ENCODE results near the gene DGCR2. TPM values are rescaled to one million over a fixed set of nuclear protein-coding genes. Genes with fewer than 3 reads are reported as not detected.
A peak's percentile ranks its signal among the peaks of the same experiment; 100 is the strongest.

Gene DGCR2
- total and polyA plus RNA-seq, 12 donors = 24.3 to 70.1 (median 51.9) TPM

DNA sequence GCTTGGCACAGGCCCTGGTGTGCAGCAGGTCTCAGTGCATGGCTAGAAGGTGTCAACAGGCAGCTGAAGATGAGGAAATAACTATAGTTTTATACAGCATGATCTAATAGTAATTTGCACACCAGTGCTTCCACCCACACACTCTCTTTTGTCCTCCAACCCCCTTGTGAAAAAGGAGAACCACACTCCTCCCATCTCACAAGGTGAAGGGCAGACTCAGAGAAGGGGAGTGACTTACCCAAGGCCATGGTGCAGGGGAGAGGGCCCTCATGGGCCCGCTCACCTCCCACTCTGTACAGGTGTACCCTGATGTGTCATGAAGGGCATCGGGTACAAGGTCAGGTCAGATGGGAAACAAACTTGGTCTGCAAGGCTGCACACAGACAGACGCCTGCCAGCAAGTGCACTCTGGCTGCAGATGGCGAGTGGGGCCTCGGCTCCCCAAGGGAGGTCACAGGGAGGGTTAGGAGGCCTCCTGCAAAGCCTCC is 53.4 kb downstream of the DGCR2 start:
- WGBS, 4 donors = 49 to 65% (median 55%) methylated on average over 5 of the region's 5 CpGs
- TF ChIP-seq, protein P1, sequence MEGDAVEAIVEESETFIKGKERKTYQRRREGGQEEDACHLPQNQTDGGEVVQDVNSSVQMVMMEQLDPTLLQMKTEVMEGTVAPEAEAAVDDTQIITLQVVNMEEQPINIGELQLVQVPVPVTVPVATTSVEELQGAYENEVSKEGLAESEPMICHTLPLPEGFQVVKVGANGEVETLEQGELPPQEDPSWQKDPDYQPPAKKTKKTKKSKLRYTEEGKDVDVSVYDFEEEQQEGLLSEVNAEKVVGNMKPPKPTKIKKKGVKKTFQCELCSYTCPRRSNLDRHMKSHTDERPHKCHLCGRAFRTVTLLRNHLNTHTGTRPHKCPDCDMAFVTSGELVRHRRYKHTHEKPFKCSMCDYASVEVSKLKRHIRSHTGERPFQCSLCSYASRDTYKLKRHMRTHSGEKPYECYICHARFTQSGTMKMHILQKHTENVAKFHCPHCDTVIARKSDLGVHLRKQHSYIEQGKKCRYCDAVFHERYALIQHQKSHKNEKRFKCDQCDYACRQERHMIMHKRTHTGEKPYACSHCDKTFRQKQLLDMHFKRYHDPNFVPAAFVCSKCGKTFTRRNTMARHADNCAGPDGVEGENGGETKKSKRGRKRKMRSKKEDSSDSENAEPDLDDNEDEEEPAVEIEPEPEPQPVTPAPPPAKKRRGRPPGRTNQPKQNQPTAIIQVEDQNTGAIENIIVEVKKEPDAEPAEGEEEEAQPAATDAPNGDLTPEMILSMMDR (IDR thresholded peaks at IDR 0.05) = no peak
- TF ChIP-seq POLR2A (IDR thresholded peaks at IDR 0.05) = no peak
- H3K27ac ChIP-seq = no peak overlapping the region

DNA sequence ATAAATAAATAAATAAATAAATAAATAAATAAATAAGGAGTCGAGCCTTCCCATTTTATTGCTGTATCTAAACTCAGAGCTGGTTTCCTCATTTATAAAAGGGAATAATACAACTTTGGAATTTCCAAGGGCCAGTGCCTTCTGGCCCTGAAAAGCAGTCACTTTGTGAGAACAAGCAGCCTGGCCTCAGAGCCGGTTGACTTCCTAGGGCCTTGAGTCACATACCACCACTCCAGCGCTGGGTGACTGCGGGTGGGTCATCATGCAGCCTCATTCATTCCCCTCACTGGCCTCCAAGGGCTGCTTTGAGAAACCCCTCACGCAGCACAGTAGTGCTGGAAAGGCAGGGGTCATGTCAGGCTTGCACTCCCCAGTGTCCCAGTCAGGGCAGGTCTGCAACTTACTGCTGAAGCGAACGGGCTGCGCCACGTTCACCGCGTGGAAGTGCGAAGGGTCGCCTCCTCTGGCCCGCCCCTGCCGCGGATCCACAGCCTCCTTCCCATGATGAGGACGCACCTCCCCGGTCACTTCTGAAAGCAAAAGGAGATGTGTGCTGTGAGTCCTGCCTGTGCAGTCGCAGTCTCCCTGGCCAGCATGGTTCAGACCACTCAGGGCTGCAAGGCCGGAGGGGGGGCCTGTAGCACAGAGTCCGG is 54.4 kb downstream of the DGCR2 start:
- H3K9me3 ChIP-seq (replicated peaks in 1 of 3) = no peaks in the 10 kb centered on the region
- WGBS, 4 donors = 90 to 93% (median 91%) methylated on average over 17 to 21 of the region's 21 CpGs
- H3K4me3 ChIP-seq = no peak overlapping the region
- H3K4me1 ChIP-seq (replicated peaks in 1 of 2) = peaks cover 13 to 25% of the 10 kb centered on the region in 2 donors
- no peak for TF ChIP-seq POLR2A (IDR thresholded peaks at IDR 0.05)
- TF ChIP-seq, protein P1 (IDR thresholded peaks at IDR 0.05) = no peak
- no peaks in the 10 kb centered on the region for H3K27me3 ChIP-seq
- H3K36me3 ChIP-seq (replicated peaks in 1 of 2) = peaks cover 0 to 61% of the 10 kb centered on the region in 2 donors
- no peak overlapping the region for H3K27ac ChIP-seq
- intact Hi-C loops (cut with DNase I) = no loop called here
- DNase-seq = peak in 1 of 7 donors; percentile 27

More for the DNA sequence above, 53.4 kb downstream of the DGCR2 start:
- Histone ChIP-seq H3K4me1 (replicated peaks in 1 of 2) (peaks cover 4 to 18% of the 10 kb centered on the region in 2 donors), H3K4me3 (no peak overlapping the region), H3K36me3 (replicated peaks in 1 of 2) (peaks cover 0 to 58% of the 10 kb centered on the region in 2 donors), H3K9me3 (replicated peaks in 1 of 3) (no peaks in the 10 kb centered on the region), H3K27me3 (no peaks in the 10 kb centered on the region)
- peak in 1 of 7 donors; percentile 38 for DNase-seq
- intact Hi-C loops (cut with DNase I) = no loop called here

DNA sequence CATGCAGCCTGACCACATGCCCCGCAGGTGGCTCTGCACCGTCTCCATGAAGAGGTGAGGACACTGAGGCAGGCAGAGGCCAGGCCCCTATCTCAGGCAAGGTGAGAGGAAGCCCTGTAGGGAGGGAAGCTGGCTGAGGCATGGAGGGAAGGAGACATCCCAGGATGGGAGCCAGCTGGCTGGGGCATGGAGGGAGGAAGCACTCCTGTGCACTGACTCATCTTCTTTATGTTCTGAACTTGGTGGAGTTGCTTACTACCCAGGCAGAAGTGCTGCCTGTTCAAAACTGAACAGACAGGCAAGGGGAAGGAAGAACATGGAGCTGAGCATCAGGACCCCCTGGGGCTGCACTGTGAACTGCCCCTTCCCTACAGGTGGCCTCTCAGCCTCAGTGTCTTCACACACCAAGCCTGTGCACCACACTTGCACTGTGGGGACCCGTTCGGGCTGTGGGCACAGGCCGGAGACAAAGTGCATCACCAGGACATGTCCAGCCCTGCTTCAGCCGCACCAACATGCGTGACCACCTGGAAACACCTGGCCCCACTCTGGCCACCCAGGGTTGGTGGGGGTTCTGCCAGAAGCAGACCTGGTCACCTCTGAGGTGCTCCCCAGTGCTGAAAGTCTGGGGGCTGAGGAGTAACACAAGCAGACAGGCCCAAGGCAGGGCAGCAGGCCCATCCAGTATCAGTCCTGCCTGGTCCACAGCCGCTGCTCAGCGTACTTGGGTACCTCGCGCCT is 55.5 kb downstream of the DGCR2 start:
- peaks cover 0 to 61% of the 10 kb centered on the region in 2 donors for H3K36me3 ChIP-seq (replicated peaks in 1 of 2)
- DNase-seq = peak; percentile 50 to 75 (median 63)
- 90 to 93% (median 92%) methylated on average over 8 to 11 of the region's 11 CpGs for WGBS, 4 donors

DNA sequence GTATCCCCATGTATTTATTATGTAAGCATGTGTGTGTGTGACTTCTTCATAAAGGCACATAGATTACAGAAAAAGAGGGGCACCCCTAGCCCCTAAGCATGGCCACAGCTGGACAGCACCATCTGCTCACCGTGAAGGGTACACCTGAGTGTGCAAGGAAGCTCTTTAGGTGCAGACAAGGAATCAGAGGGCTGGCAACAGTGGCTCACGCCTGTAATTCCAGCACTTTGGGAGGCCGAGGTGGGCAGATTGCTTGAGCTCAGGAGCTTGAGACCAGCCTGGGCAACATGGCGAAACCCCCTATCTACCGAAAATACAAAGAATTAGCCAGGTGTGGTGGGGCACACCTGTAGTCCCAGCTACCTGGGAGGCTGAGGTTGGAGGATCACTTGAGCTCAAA is 56.3 kb downstream of the DGCR2 start:
- 86 to 94% (median 92%) methylated on average over 5 of the region's 5 CpGs for WGBS, 4 donors
- H3K36me3 ChIP-seq (replicated peaks in 1 of 2) = peaks cover 0 to 61% of the 10 kb centered on the region in 2 donors
- DNase-seq = no peak
- no peaks in the 10 kb centered on the region for H3K27me3 ChIP-seq
- TF ChIP-seq POLR2A (IDR thresholded peaks at IDR 0.05) = no peak
- TF ChIP-seq, protein P1 (IDR thresholded peaks at IDR 0.05) = no peak
- no peak overlapping the region for H3K4me3 ChIP-seq
- no peaks in the 10 kb centered on the region for H3K9me3 ChIP-seq (replicated peaks in 1 of 3)
- H3K27ac ChIP-seq = no peak overlapping the region
- peaks cover 25 to 38% of the 10 kb centered on the region in 2 donors for H3K4me1 ChIP-seq (replicated peaks in 1 of 2)
- intact Hi-C loops (cut with DNase I) = no loop called here

More for the DNA sequence above, 55.5 kb downstream of the DGCR2 start:
- Histone ChIP-seq H3K4me3 (no peak overlapping the region), H3K27me3 (no peaks in the 10 kb centered on the region), H3K27ac (peak overlapping the region in 3 of 5 donors; percentile 12 to 18 (median 16)), H3K9me3 (replicated peaks in 1 of 3) (no peaks in the 10 kb centered on the region), H3K4me1 (replicated peaks in 1 of 2) (peaks cover 24 to 36% of the 10 kb centered on the region in 2 donors)
- intact Hi-C loops (cut with DNase I) = no loop called here
- TF ChIP-seq, protein P1 (IDR thresholded peaks at IDR 0.05) = no peak
- no peak for TF ChIP-seq POLR2A (IDR thresholded peaks at IDR 0.05)

All from adrenal gland (tissue), 12 donors.